HG03442 (cell line): ENCODE measurements around the gene KY.

Source experiments
- ATAC-seq: cut with Tn5 transposase; IDR thresholded peaks from one replicate; pipeline ENCODE4 v1.9.1; 2021; ENCODE audit warnings: mild to moderate bottlenecking, moderate library complexity; ENCODE audit not compliant: unreplicated experiment

KY gene

GRCh38 chr3:134559591-134559990 lies 91.2 kb downstream of the KY start:
- ATAC-seq: no peak
